Measurements from ENCODE around the gene NEDD8.
"Not testable (repeated sequence)": the region's sequence is repeated elsewhere in the genome, so short reads cannot be mapped to it uniquely, and the experiment has no call there.

The NEDD8 gene

GRCh38 chr14:24251880-24252288 lies 19.7 kb upstream of the NEDD8 start:
- ChIA-PET POLR2A (interaction anchor here (1.2 to 2.5 kb wide), 4 partner anchors 9 to 47 kb away, joined by 3 to 23 read pairs (median 6); partner anchors contain the start of genes RABGGTA and TINF2), CTCF (interaction anchor here (0.9 to 1.6 kb wide), 3 partner anchors 10 to 57 kb away, joined by 3 read pairs; no protein-coding TSS in a partner anchor)

GRCh38 chr14:24250354-24250753 lies 18.2 kb upstream of the NEDD8 start:
- ChIA-PET POLR2A (interaction anchor here (0.8 to 2.5 kb wide), 2 partner anchors 21 to 47 kb away, joined by 5 to 23 read pairs; partner anchors contain the start of gene RABGGTA), CTCF (interaction anchor here (0.6 kb wide), 1 partner anchor 83 kb away, joined by 3 read pairs; no protein-coding TSS in a partner anchor)
- TF ChIP-seq SUZ12 (IDR thresholded peaks at IDR 0.05), result no peak
- TF ChIP-seq HDGF (IDR thresholded peaks at IDR 0.05; ENCODE audit: borderline replicate concordance), result no peak
- no peak for TF ChIP-seq FOXA1 (IDR thresholded peaks at IDR 0.05)
- TF ChIP-seq TARDBP (IDR thresholded peaks at IDR 0.05), result no peak
- no peak for TF ChIP-seq L3MBTL2 (conservative IDR thresholded peaks at IDR 0.05)
- DNase-seq (ENCODE audit: extremely low spot score), result no peak

More at GRCh38 chr14:24251880-24252288, 19.7 kb upstream of the NEDD8 start:
- TF ChIP-seq CTBP1 (IDR thresholded peaks at IDR 0.05; ENCODE audit: borderline replicate concordance), result no peak
- no peak for TF ChIP-seq FOXA1 (IDR thresholded peaks at IDR 0.05)
- no peak for TF ChIP-seq FOXM1 (IDR thresholded peaks at IDR 0.05; ENCODE audit: borderline replicate concordance)
- no peak for TF ChIP-seq TARDBP (IDR thresholded peaks at IDR 0.05)
- TF ChIP-seq L3MBTL2 (conservative IDR thresholded peaks at IDR 0.05), result no peak
- TF ChIP-seq ELF4 (IDR thresholded peaks at IDR 0.05), result no peak
- no peak for TF ChIP-seq ZNF384 (IDR thresholded peaks at IDR 0.05)
- TF ChIP-seq LEF1 (IDR thresholded peaks at IDR 0.05; ENCODE audit: borderline replicate concordance), result no peak
- TF ChIP-seq NFRKB (IDR thresholded peaks at IDR 0.05), result no peak
- TF ChIP-seq FOXK2 (IDR thresholded peaks at IDR 0.05), result no peak
- DNase-seq (ENCODE audit: extremely low spot score), result no peak

DNA sequence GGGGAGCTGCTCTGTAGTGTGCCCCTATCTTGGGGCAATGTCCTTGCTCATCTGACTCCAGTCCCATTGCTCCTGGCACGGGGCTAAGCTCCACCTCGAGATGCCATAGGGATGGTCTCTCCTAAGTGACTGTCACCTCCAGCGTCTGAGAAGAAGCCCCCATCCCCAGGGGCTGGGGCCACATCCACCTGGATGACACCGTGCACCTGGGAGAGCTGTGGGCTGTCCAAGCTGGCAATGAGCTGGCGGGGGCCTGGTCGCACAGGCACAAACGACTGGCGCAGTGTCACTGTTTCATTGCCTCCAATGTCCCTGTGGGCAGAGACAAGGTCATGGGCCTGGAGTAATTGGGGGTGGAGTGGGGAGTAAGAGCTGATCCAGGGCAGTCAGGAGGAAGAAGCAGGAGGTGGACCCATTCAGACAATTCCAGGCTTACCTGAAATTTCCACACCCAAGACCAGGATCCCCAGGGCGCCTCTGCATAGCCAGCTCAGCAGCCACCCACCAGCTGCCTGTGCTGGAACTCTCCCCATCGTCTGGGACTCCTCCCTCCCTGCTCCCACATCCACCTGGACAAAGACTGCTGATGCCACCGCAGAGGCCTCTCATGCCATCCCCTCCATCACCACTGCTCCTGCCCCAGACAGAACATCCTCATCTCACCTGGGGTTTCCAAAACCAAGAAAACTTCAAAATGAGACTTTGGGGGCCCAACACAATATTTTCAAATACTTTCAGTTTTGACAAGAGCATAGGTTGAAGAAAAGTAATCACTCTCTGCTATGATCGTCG lies 17.3 kb upstream of the NEDD8 start:
- ChIA-PET POLR2A (interaction anchor here (1.3 to 2.1 kb wide), 2 partner anchors 22 to 49 kb away, joined by 3 to 13 read pairs; partner anchors contain the start of gene RABGGTA), CTCF (interaction anchor here (0.6 kb wide), 1 partner anchor 73 kb away, joined by 3 read pairs; no protein-coding TSS in a partner anchor)
- no peak for DNase-seq (ENCODE audit: extremely low spot score)

DNA sequence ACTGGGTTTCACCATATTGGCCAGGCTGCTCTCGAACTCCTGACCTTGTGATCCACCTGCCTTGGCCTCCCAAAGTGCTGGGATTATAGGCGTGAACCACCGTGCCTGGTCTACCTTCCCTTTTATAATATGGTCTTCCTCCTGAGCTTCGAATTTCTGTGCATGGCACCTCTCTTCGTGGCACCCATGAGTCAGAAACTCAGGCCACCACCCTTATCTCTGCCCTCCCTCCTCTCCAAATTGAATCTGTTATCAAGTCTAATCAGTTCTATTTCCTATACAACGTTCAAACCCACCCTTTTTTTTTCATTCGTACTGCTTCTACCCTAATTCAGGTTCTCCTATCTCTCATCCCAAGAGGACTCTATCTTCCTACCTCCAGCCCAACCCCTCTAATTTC lies 15.3 kb upstream of the NEDD8 start:
- no peak for TF ChIP-seq L3MBTL2 (conservative IDR thresholded peaks at IDR 0.05)
- no peak for TF ChIP-seq LEF1 (IDR thresholded peaks at IDR 0.05; ENCODE audit: borderline replicate concordance)
- TF ChIP-seq CTBP1 (IDR thresholded peaks at IDR 0.05; ENCODE audit: borderline replicate concordance), result no peak
- TF ChIP-seq SUZ12 (IDR thresholded peaks at IDR 0.05), result no peak
- no peak for TF ChIP-seq BHLHE40 (IDR thresholded peaks at IDR 0.05; ENCODE audit: borderline replicate concordance)
- TF ChIP-seq PKNOX1 (IDR thresholded peaks at IDR 0.05), result no peak
- no peak for TF ChIP-seq SP1 (IDR thresholded peaks at IDR 0.05)
- TF ChIP-seq FOXA1 (IDR thresholded peaks at IDR 0.05), result no peak
- no peak for DNase-seq (ENCODE audit: extremely low spot score)
- ChIA-PET CTCF (interaction anchor here (0.6 to 1.7 kb wide), 6 partner anchors 9 to 130 kb away, joined by 3 to 6 read pairs (median 4); no protein-coding TSS in a partner anchor), POLR2A (interaction anchor here (0.8 to 2.3 kb wide), 2 partner anchors 20 to 24 kb away, joined by 3 to 8 read pairs; partner anchors contain the start of gene RABGGTA)

More for the DNA sequence above, 17.3 kb upstream of the NEDD8 start:
- TF ChIP-seq ARNT (IDR thresholded peaks at IDR 0.05) (no peak), SUZ12 (IDR thresholded peaks at IDR 0.05) (no peak)

- CTCF ChIA-PET, result interaction anchor here (0.6 to 1.7 kb wide), 6 partner anchors 10 to 130 kb away, joined by 3 to 7 read pairs (median 4); partner anchors contain the start of gene GMPR2
- no peak for DNase-seq (ENCODE audit: extremely low spot score)
- POLR2A ChIA-PET, result interaction anchor here (0.8 to 2.3 kb wide), 2 partner anchors 21 to 24 kb away, joined by 3 to 8 read pairs; partner anchors contain the start of gene RABGGTA
- no peak for TF ChIP-seq LEF1 (IDR thresholded peaks at IDR 0.05; ENCODE audit: borderline replicate concordance)
- no peak for TF ChIP-seq TARDBP (IDR thresholded peaks at IDR 0.05)
- no peak for TF ChIP-seq ZNF384 (IDR thresholded peaks at IDR 0.05)
- no peak for TF ChIP-seq SP1 (IDR thresholded peaks at IDR 0.05)
- TF ChIP-seq L3MBTL2 (conservative IDR thresholded peaks at IDR 0.05), result no peak
- no peak for TF ChIP-seq CTBP1 (IDR thresholded peaks at IDR 0.05; ENCODE audit: borderline replicate concordance)
- TF ChIP-seq PKNOX1 (IDR thresholded peaks at IDR 0.05), result no peak
- TF ChIP-seq ARNT (IDR thresholded peaks at IDR 0.05), result no peak
- TF ChIP-seq SUZ12 (IDR thresholded peaks at IDR 0.05), result no peak
- TF ChIP-seq FOXM1 (IDR thresholded peaks at IDR 0.05; ENCODE audit: borderline replicate concordance), result no peak
- no peak for TF ChIP-seq ELF4 (IDR thresholded peaks at IDR 0.05)
- no peak for TF ChIP-seq HDGF (IDR thresholded peaks at IDR 0.05; ENCODE audit: borderline replicate concordance)
- TF ChIP-seq FOXA1 (IDR thresholded peaks at IDR 0.05), result no peak
- TF ChIP-seq BHLHE40 (IDR thresholded peaks at IDR 0.05; ENCODE audit: borderline replicate concordance), result no peak
- TF ChIP-seq NFRKB (IDR thresholded peaks at IDR 0.05), result no peak
- no peak for TF ChIP-seq FOXK2 (IDR thresholded peaks at IDR 0.05)
Observed at GRCh38 chr14:24246765-24247212, 14.6 kb upstream of the NEDD8 start.

GRCh38 chr14:24245350-24245749 lies 13.2 kb upstream of the NEDD8 start:
- ChIA-PET CTCF (interaction anchor here (1.7 to 4.2 kb wide), 2 partner anchors 52 to 62 kb away, joined by 6 to 51 read pairs; partner anchors contain the start of gene CIDEB), POLR2A (interaction anchor here (1.1 to 9.3 kb wide), 3 partner anchors 26 to 53 kb away, joined by 4 to 139 read pairs (median 8); partner anchors contain the start of genes DHRS1, NOP9 and RABGGTA)
- DNase-seq (ENCODE audit: extremely low spot score), result not testable (repeated sequence)
